GM18858 (cell line): ENCODE data around the gene PCDH15.

Source experiments
- ATAC-seq: cut with Tn5 transposase; IDR thresholded peaks from one replicate; pipeline ENCODE4 v1.9.1; 2021; ENCODE audit not compliant: unreplicated experiment

The PCDH15 gene

DNA sequence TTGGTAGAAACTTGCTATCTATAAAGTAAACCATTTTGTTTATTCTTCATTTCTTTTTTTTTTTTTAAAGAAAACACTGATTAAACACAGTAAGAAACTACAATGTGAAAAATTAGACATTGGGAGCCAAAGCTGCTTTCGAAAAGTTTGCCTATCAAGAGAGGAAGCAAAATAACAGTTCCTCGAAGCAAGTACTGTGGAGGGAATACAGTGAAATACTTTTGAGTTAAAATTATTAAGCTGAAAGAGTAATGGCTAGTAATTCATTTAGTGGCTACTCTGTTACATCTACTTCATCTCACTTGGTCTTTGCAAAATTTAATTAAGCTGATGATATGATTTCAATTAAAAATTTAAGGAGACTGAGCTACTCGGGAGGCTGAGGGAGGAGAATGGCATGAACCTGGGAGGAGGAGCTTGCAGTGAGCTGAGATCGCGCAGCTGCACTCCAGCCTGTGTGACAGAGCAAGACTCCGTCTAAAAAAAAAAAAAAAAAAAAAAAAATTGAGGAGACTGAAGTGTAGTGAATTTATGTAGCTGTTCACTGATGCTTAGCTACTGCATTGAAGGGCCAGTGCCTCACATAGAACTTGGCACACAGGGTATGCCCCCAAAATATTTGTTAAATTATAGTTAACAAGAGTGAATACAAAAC is 1046.3 kb downstream of the PCDH15 start:
- ATAC-seq: no peak
